Mammary epithelial cell (primary cell): ENCODE data around the gene CENPL.

Experiments used
- CTCF ChIP-seq, 2 donors: IDR thresholded peaks in 1 of 2; conservative IDR thresholded peaks in 1 of 2; 2 replicates each; pipeline ENCODE4 v1.5.1; 2011 to 2012; ENCODE audit warnings: inconsistent platforms in 2 of 2, low read length in 2 of 2, mild to moderate bottlenecking in 2 of 2, control low read depth in 1 of 2, low read depth in 1 of 2; ENCODE audit not compliant: insufficient read depth in 1 of 2; ENCODE audit errors: extremely low read depth in 1 of 2
- EZH2 ChIP-seq: IDR thresholded peaks from 2 replicates; pipeline ENCODE4 v1.6.1; 2012; ENCODE audit warnings: low read length, inconsistent platforms, borderline replicate concordance

- TF ChIP-seq CTCF (conservative IDR thresholded peaks at IDR 0.05 in 1 of 2, IDR thresholded peaks at IDR 0.05 in 1 of 2; ENCODE audit: extremely low read depth in 1 of 2, insufficient read depth in 1 of 2, low read depth in 1 of 2, low read length in 2 of 2) (no peak), EZH2 (no peak)
Measured at GRCh38 chr1:173775578-173776226, 49.0 kb downstream of the CENPL start.
